ENCODE measurements around the gene NSMCE4A. TPM values are rescaled to one million over a fixed set of nuclear protein-coding genes. Genes with fewer than 3 reads are reported as not detected.
A peak's percentile ranks its signal among the peaks of the same experiment; 100 is the strongest.
"Not testable (repeated sequence)": the region's sequence is repeated elsewhere in the genome, so short reads cannot be mapped to it uniquely, and the experiment has no call there.

Gene NSMCE4A
- polyA plus RNA-seq, 2 donors = 39.8 to 61.4 TPM

- H3K4me3 ChIP-seq (ENCODE audit: low read depth in 1 of 2, low read length in 2 of 2) = no peak overlapping the region
- WGBS, 2 donors = 23 to 24% methylated on average over 10 of the region's 10 CpGs
- peaks cover 3 to 7% of the 10 kb centered on the region in 2 donors for H3K4me1 ChIP-seq (ENCODE audit: control insufficient read depth in 2 of 2, insufficient read depth in 2 of 2, low read length in 1 of 2)
- no peaks in the 10 kb centered on the region for H3K27me3 ChIP-seq (ENCODE audit: control insufficient read depth in 1 of 2, insufficient read depth in 2 of 2, low read length in 2 of 2)
- peaks cover 0 to under 1% of the 10 kb centered on the region in 2 donors for H3K9me3 ChIP-seq (ENCODE audit: control insufficient read depth in 2 of 2, insufficient read depth in 1 of 2, low read depth in 1 of 2, low read length in 1 of 2)
- peak overlapping the region; percentile 92 to 95 for H3K27ac ChIP-seq (ENCODE audit: low read depth in 2 of 2, low read length in 1 of 2)
- no peaks in the 10 kb centered on the region for H3K36me3 ChIP-seq (ENCODE audit: control insufficient read depth in 2 of 2, insufficient read depth in 2 of 2, low read length in 1 of 2)
Measured at GRCh38 chr10:121994429-121994941, 19.5 kb upstream of the NSMCE4A start.

GRCh38 chr10:121991727-121992126, 16.7 kb upstream of the NSMCE4A start:
- H3K27me3 ChIP-seq (ENCODE audit: control insufficient read depth in 1 of 2, insufficient read depth in 2 of 2, low read length in 2 of 2); H3K9me3 ChIP-seq (ENCODE audit: control insufficient read depth in 2 of 2, insufficient read depth in 1 of 2, low read depth in 1 of 2, low read length in 1 of 2); H3K4me3 ChIP-seq (ENCODE audit: low read depth in 1 of 2, low read length in 2 of 2); H3K36me3 ChIP-seq (ENCODE audit: control insufficient read depth in 2 of 2, insufficient read depth in 2 of 2, low read length in 1 of 2); H3K27ac ChIP-seq (ENCODE audit: low read depth in 2 of 2, low read length in 1 of 2): not testable (repeated sequence)
- WGBS, 2 donors = 87 to 89% methylated on average over 4 of the region's 4 CpGs
- H3K4me1 ChIP-seq (ENCODE audit: control insufficient read depth in 2 of 2, insufficient read depth in 2 of 2, low read length in 1 of 2) = peaks cover 3 to 12% of the 10 kb centered on the region in 2 donors

GRCh38 chr10:121990015-121990677, 15.1 kb upstream of the NSMCE4A start:
- Histone ChIP-seq H3K9me3 (ENCODE audit: control insufficient read depth in 2 of 2, insufficient read depth in 1 of 2, low read depth in 1 of 2, low read length in 1 of 2) (no peaks in the 10 kb centered on the region), H3K36me3 (ENCODE audit: control insufficient read depth in 2 of 2, insufficient read depth in 2 of 2, low read length in 1 of 2) (no peaks in the 10 kb centered on the region), H3K27ac (ENCODE audit: low read depth in 2 of 2, low read length in 1 of 2) (peak overlapping the region; percentile 1 to 86), H3K4me1 (ENCODE audit: control insufficient read depth in 2 of 2, insufficient read depth in 2 of 2, low read length in 1 of 2) (peaks cover 0 to 8% of the 10 kb centered on the region in 2 donors), H3K4me3 (ENCODE audit: low read depth in 1 of 2, low read length in 2 of 2) (no peak overlapping the region), H3K27me3 (ENCODE audit: control insufficient read depth in 1 of 2, insufficient read depth in 2 of 2, low read length in 2 of 2) (no peaks in the 10 kb centered on the region)
- 63 to 64% methylated on average over 9 of the region's 9 CpGs for WGBS, 2 donors

GRCh38 chr10:121988361-121989324, 13.6 kb upstream of the NSMCE4A start, which contains the start of gene TACC2:
Gene TACC2, plus strand, starts transcription at chr10:121989163. Its CDS starts 32,819 bp downstream, at chr10:122021982.
- H3K4me1 ChIP-seq (ENCODE audit: control insufficient read depth in 2 of 2, insufficient read depth in 2 of 2, low read length in 1 of 2) = peaks cover 0 to 5% of the 10 kb centered on the region in 2 donors
- WGBS, 2 donors = 75 to 79% methylated on average over 15 of the region's 15 CpGs

GRCh38 chr10:121984463-121984862, 9.4 kb upstream of the NSMCE4A start:
- no peak overlapping the region for H3K4me3 ChIP-seq (ENCODE audit: low read depth in 1 of 2, low read length in 2 of 2)
- no peaks in the 10 kb centered on the region for H3K27me3 ChIP-seq (ENCODE audit: control insufficient read depth in 1 of 2, insufficient read depth in 2 of 2, low read length in 2 of 2)
- H3K27ac ChIP-seq (ENCODE audit: low read depth in 2 of 2, low read length in 1 of 2) = no peak overlapping the region
- WGBS, 2 donors = 77 to 86% methylated on average over 2 of the region's 2 CpGs
- H3K36me3 ChIP-seq (ENCODE audit: control insufficient read depth in 2 of 2, insufficient read depth in 2 of 2, low read length in 1 of 2) = no peaks in the 10 kb centered on the region
- H3K9me3 ChIP-seq (ENCODE audit: control insufficient read depth in 2 of 2, insufficient read depth in 1 of 2, low read depth in 1 of 2, low read length in 1 of 2) = peaks cover 4 to 5% of the 10 kb centered on the region in 2 donors
- H3K4me1 ChIP-seq (ENCODE audit: control insufficient read depth in 2 of 2, insufficient read depth in 2 of 2, low read length in 1 of 2) = peaks cover 0 to 5% of the 10 kb centered on the region in 2 donors

More at GRCh38 chr10:121988361-121989324, 13.6 kb upstream of the NSMCE4A start, which contains the start of gene TACC2:
- H3K36me3 ChIP-seq (ENCODE audit: control insufficient read depth in 2 of 2, insufficient read depth in 2 of 2, low read length in 1 of 2) = no peaks in the 10 kb centered on the region
- H3K9me3 ChIP-seq (ENCODE audit: control insufficient read depth in 2 of 2, insufficient read depth in 1 of 2, low read depth in 1 of 2, low read length in 1 of 2) = peaks cover 4 to 5% of the 10 kb centered on the region in 2 donors
- no peak within 1 kb of the TSS for H3K4me3 ChIP-seq (ENCODE audit: low read depth in 1 of 2, low read length in 2 of 2)
- peak within 1 kb of the TSS; percentile 80 to 86 for H3K27ac ChIP-seq (ENCODE audit: low read depth in 2 of 2, low read length in 1 of 2)
- H3K27me3 ChIP-seq (ENCODE audit: control insufficient read depth in 1 of 2, insufficient read depth in 2 of 2, low read length in 2 of 2) = no peaks in the 10 kb centered on the region

- H3K27me3 ChIP-seq (ENCODE audit: control insufficient read depth in 1 of 2, insufficient read depth in 2 of 2, low read length in 2 of 2) = no peaks in the 10 kb centered on the region
- H3K27ac ChIP-seq (ENCODE audit: low read depth in 2 of 2, low read length in 1 of 2) = no peak overlapping the region
- H3K4me1 ChIP-seq (ENCODE audit: control insufficient read depth in 2 of 2, insufficient read depth in 2 of 2, low read length in 1 of 2) = peaks cover 0 to 3% of the 10 kb centered on the region in 2 donors
- H3K9me3 ChIP-seq (ENCODE audit: control insufficient read depth in 2 of 2, insufficient read depth in 1 of 2, low read depth in 1 of 2, low read length in 1 of 2) = peaks cover 4 to 5% of the 10 kb centered on the region in 2 donors
- no peaks in the 10 kb centered on the region for H3K36me3 ChIP-seq (ENCODE audit: control insufficient read depth in 2 of 2, insufficient read depth in 2 of 2, low read length in 1 of 2)
- H3K4me3 ChIP-seq (ENCODE audit: low read depth in 1 of 2, low read length in 2 of 2) = no peak overlapping the region
- 77 to 84% methylated on average over 5 of the region's 5 CpGs for WGBS, 2 donors
Measured at GRCh38 chr10:121983852-121984251, 8.8 kb upstream of the NSMCE4A start.

GRCh38 chr10:121981346-121981745, 6.3 kb upstream of the NSMCE4A start:
- WGBS, 2 donors = 92% methylated on average over 2 of the region's 2 CpGs
- no peaks in the 10 kb centered on the region for H3K4me1 ChIP-seq (ENCODE audit: control insufficient read depth in 2 of 2, insufficient read depth in 2 of 2, low read length in 1 of 2)

GRCh38 chr10:121978511-121978910, 3.5 kb upstream of the NSMCE4A start:
- H3K9me3 ChIP-seq (ENCODE audit: control insufficient read depth in 2 of 2, insufficient read depth in 1 of 2, low read depth in 1 of 2, low read length in 1 of 2) = no peaks in the 10 kb centered on the region
- H3K27me3 ChIP-seq (ENCODE audit: control insufficient read depth in 1 of 2, insufficient read depth in 2 of 2, low read length in 2 of 2) = no peaks in the 10 kb centered on the region
- WGBS, 2 donors = 93% methylated on average over 25 to 26 of the region's 26 CpGs
- H3K27ac ChIP-seq (ENCODE audit: low read depth in 2 of 2, low read length in 1 of 2) = no peak overlapping the region
- no peaks in the 10 kb centered on the region for H3K36me3 ChIP-seq (ENCODE audit: control insufficient read depth in 2 of 2, insufficient read depth in 2 of 2, low read length in 1 of 2)
- no peak overlapping the region for H3K4me3 ChIP-seq (ENCODE audit: low read depth in 1 of 2, low read length in 2 of 2)
- H3K4me1 ChIP-seq (ENCODE audit: control insufficient read depth in 2 of 2, insufficient read depth in 2 of 2, low read length in 1 of 2) = peaks cover 0 to 4% of the 10 kb centered on the region in 2 donors

More at GRCh38 chr10:121981346-121981745, 6.3 kb upstream of the NSMCE4A start:
- H3K27me3 ChIP-seq (ENCODE audit: control insufficient read depth in 1 of 2, insufficient read depth in 2 of 2, low read length in 2 of 2) = no peaks in the 10 kb centered on the region
- H3K4me3 ChIP-seq (ENCODE audit: low read depth in 1 of 2, low read length in 2 of 2) = no peak overlapping the region
- no peaks in the 10 kb centered on the region for H3K36me3 ChIP-seq (ENCODE audit: control insufficient read depth in 2 of 2, insufficient read depth in 2 of 2, low read length in 1 of 2)
- H3K9me3 ChIP-seq (ENCODE audit: control insufficient read depth in 2 of 2, insufficient read depth in 1 of 2, low read depth in 1 of 2, low read length in 1 of 2) = peaks cover 4 to 5% of the 10 kb centered on the region in 2 donors
- H3K27ac ChIP-seq (ENCODE audit: low read depth in 2 of 2, low read length in 1 of 2) = no peak overlapping the region

GRCh38 chr10:121976607-121977006, 1.6 kb upstream of the NSMCE4A start:
- no peak overlapping the region for H3K4me3 ChIP-seq (ENCODE audit: low read depth in 1 of 2, low read length in 2 of 2)
- no peak overlapping the region for H3K27ac ChIP-seq (ENCODE audit: low read depth in 2 of 2, low read length in 1 of 2)
- H3K4me1 ChIP-seq (ENCODE audit: control insufficient read depth in 2 of 2, insufficient read depth in 2 of 2, low read length in 1 of 2) = peaks cover 0 to 8% of the 10 kb centered on the region in 2 donors
- H3K9me3 ChIP-seq (ENCODE audit: control insufficient read depth in 2 of 2, insufficient read depth in 1 of 2, low read depth in 1 of 2, low read length in 1 of 2) = no peaks in the 10 kb centered on the region
- WGBS, 2 donors = 89 to 94% methylated on average over 6 of the region's 6 CpGs
- H3K27me3 ChIP-seq (ENCODE audit: control insufficient read depth in 1 of 2, insufficient read depth in 2 of 2, low read length in 2 of 2) = no peaks in the 10 kb centered on the region
- no peaks in the 10 kb centered on the region for H3K36me3 ChIP-seq (ENCODE audit: control insufficient read depth in 2 of 2, insufficient read depth in 2 of 2, low read length in 1 of 2)
